WTC11 (cell line): ENCODE results near the gene PXK.

Experiments
- CTCF ChIP-seq: fragments of 200-600 bp; IDR thresholded peaks from 2 replicates; pipeline ENCODE4 v1.8.0; 2022; ENCODE audit warnings: antibody characterized with exemption
- JAZF1 ChIP-seq: fragments of 250-450 bp; sonication (Bioruptor Pico); IDR thresholded peaks from 2 replicates; pipeline ENCODE4 v1.9.0; 2021; ENCODE audit warnings: moderate library complexity, mild to moderate bottlenecking, inconsistent platforms
- PRDM15 ChIP-seq: sonication (generic); formaldehyde crosslinking; IDR thresholded peaks from 2 replicates; pipeline ENCODE4 v1.8.0; 2022; ENCODE audit warnings: missing genetic modification reagents

GRCh38 chr3:58329150-58329921 lies 3.4 kb upstream of the PXK start:
- TF ChIP-seq CTCF (no peak), JAZF1 (CRISPR knock-in tag) (no peak), PRDM15 (no peak)
